Neural cell (in vitro differentiated cells): ENCODE measurements around the gene EAPP. TPM values are rescaled to one million over a fixed set of nuclear protein-coding genes. Genes with fewer than 3 reads are reported as not detected.
A peak's percentile ranks its signal among the peaks of the same experiment; 100 is the strongest.

Experiments
- H2AFZ ChIP-seq: fragments of 200-600, 300-800 bp; sonication (generic), shearing (Covaris generic); 2 replicates; pipeline ENCODE4 v1.6.0; 2014; ENCODE audit warnings: low read depth, mild to moderate bottlenecking, antibody characterized with exemption, low read length, moderate library complexity
- H3F3A ChIP-seq: fragments of 200-600 bp; shearing (Covaris generic); 2 replicates; pipeline ENCODE4 v1.6.1; 2016; ENCODE audit warnings: mild to moderate bottlenecking, moderate library complexity, mixed read lengths, antibody characterized with exemption, low read length; ENCODE audit not compliant: insufficient read depth, poor library complexity, severe bottlenecking
- H3K27ac ChIP-seq: fragments of 200-600, 300-800 bp; sonication (generic), shearing (Covaris generic); 2 replicates; pipeline ENCODE4 v1.5.1; 2014; ENCODE audit warnings: mild to moderate bottlenecking, low read length, moderate library complexity
- H3K27me3 ChIP-seq: fragments of 300-800, 200-600 bp; sonication (generic), shearing (Covaris generic); 2 replicates; pipeline ENCODE4 v1.6.0; 2014; ENCODE audit warnings: mild to moderate bottlenecking, low read depth, low read length, moderate library complexity; ENCODE audit not compliant: insufficient read depth
- H3K36me3 ChIP-seq: fragments of 300-800, 200-600 bp; sonication (generic), shearing (Covaris generic); 2 replicates; pipeline ENCODE4 v1.5.1; 2014; ENCODE audit warnings: mild to moderate bottlenecking, antibody characterized with exemption, low read length, moderate library complexity; ENCODE audit not compliant: insufficient read depth
- H3K4me2 ChIP-seq: fragments of 300-800, 200-600 bp; sonication (generic), shearing (Covaris generic); 2 replicates; pipeline ENCODE4 v1.6.0; 2014; ENCODE audit warnings: mild to moderate bottlenecking, low read length
- H3K4me3 ChIP-seq: fragments of 300-800, 200-600 bp; sonication (generic), shearing (Covaris generic); 2 replicates; pipeline ENCODE4 v1.5.1; 2014; ENCODE audit warnings: mild to moderate bottlenecking, low read length, moderate library complexity
- H3K79me2 ChIP-seq: fragments of 200-600 bp; shearing (Covaris generic); replicated peaks from 2 replicates; pipeline ENCODE4 v1.6.0; 2014; ENCODE audit warnings: mild to moderate bottlenecking, low read length, moderate library complexity; ENCODE audit not compliant: insufficient read depth
- H3K9ac ChIP-seq: fragments of 300-800, 200-600 bp; sonication (generic), shearing (Covaris generic); 2 replicates; pipeline ENCODE4 v1.6.1; 2016; ENCODE audit warnings: mild to moderate bottlenecking, low read length, mixed read lengths
- H3K9me2 ChIP-seq: fragments of 200-600 bp; shearing (Covaris generic); 2 replicates; pipeline ENCODE4 v1.6.1; 2016; ENCODE audit warnings: mild to moderate bottlenecking, low read length, mixed read lengths; ENCODE audit not compliant: insufficient read depth
- H3K9me3 ChIP-seq: fragments of 200-600, 300-800 bp; sonication (generic), shearing (Covaris generic); 2 replicates; pipeline ENCODE4 v1.6.1; 2016; ENCODE audit warnings: mild to moderate bottlenecking, mixed run types, low read length, moderate library complexity, mixed read lengths
- H4K20me1 ChIP-seq: fragments of 200-600 bp; shearing (Covaris generic); 2 replicates; pipeline ENCODE4 v1.6.1; 2016; ENCODE audit warnings: mild to moderate bottlenecking, mixed run types; ENCODE audit not compliant: insufficient read depth
- CTCF ChIP-seq: fragments of 450-650 bp; IDR thresholded peaks from 2 replicates; pipeline ENCODE4 v1.5.1; 2014; ENCODE audit warnings: antibody characterized with exemption, mild to moderate bottlenecking, moderate library complexity; ENCODE audit not compliant: poor library complexity, severe bottlenecking
- EP300 ChIP-seq: fragments of 450-650 bp; conservative IDR thresholded peaks from 2 replicates; pipeline ENCODE4 v1.6.1; 2014; ENCODE audit warnings: antibody characterized with exemption, mild to moderate bottlenecking, moderate library complexity; ENCODE audit not compliant: poor library complexity, severe bottlenecking
- EZH2 ChIP-seq: fragments of 200-600, 300-800 bp; shearing (Covaris generic), sonication (generic); IDR thresholded peaks from 2 replicates; pipeline ENCODE4 v1.6.1; 2014; ENCODE audit warnings: antibody characterized with exemption, low read length, borderline replicate concordance, mild to moderate bottlenecking; ENCODE audit not compliant: insufficient read depth, poor library complexity, severe bottlenecking
- MXI1 ChIP-seq: fragments of 450-650 bp; conservative IDR thresholded peaks from 2 replicates; pipeline ENCODE4 v1.6.1; 2014; ENCODE audit warnings: antibody characterized with exemption, mild to moderate bottlenecking; ENCODE audit not compliant: poor library complexity, severe bottlenecking
- POLR2AphosphoS5 ChIP-seq: IDR thresholded peaks from 2 replicates; pipeline ENCODE4 v1.6.1; 2012
- RAD21 ChIP-seq: fragments of 450-650 bp; conservative IDR thresholded peaks from 2 replicates; pipeline ENCODE4 v1.6.1; 2014; ENCODE audit warnings: antibody characterized with exemption, mild to moderate bottlenecking, moderate library complexity
- REST ChIP-seq: IDR thresholded peaks from 2 replicates; pipeline ENCODE4 v1.6.1; 2012; ENCODE audit warnings: borderline replicate concordance
- SMC3 ChIP-seq: fragments of 450-650 bp; conservative IDR thresholded peaks from 2 replicates; pipeline ENCODE4 v1.6.1; 2014; ENCODE audit warnings: antibody characterized with exemption, mild to moderate bottlenecking, moderate library complexity; ENCODE audit not compliant: poor library complexity
- TAF1 ChIP-seq: IDR thresholded peaks from 2 replicates; pipeline ENCODE4 v1.6.1; 2012; ENCODE audit warnings: low read depth
- polyA plus RNA-seq: library from polyadenylated mRNA; depleted of rRNA; stranded (reverse); fragments of >200 nt; gene quantifications from 2 replicates; pipeline ENCODE4 v1.2.3, GENCODE V29; 2014

EAPP gene
- polyA plus RNA-seq, 1 donor from 2014 or later: 112 TPM

GRCh38 chr14:34501004-34501580 is 38.4 kb downstream of the EAPP start:
- no peaks in the 10 kb centered on the region for H4K20me1 ChIP-seq
- H3K27ac ChIP-seq: no peak overlapping the region
- H3K9ac ChIP-seq: no peak overlapping the region
- H3K79me2 ChIP-seq: no peaks in the 10 kb centered on the region
- no peaks in the 10 kb centered on the region for H3K27me3 ChIP-seq
- H3K36me3 ChIP-seq: no peaks in the 10 kb centered on the region
- no peak for TF ChIP-seq CTCF
- no peak for TF ChIP-seq REST
- TF ChIP-seq POLR2AphosphoS5: no peak
- no peak for TF ChIP-seq SMC3
- TF ChIP-seq EZH2: no peak
- TF ChIP-seq TAF1: no peak
- TF ChIP-seq EP300: no peak
- no peak for TF ChIP-seq RAD21
- no peak for TF ChIP-seq MXI1
- no peaks in the 10 kb centered on the region for H3F3A ChIP-seq
- H3K4me2 ChIP-seq: no peak overlapping the region
- no peaks in the 10 kb centered on the region for H3K9me3 ChIP-seq
- no peak overlapping the region for H2AFZ ChIP-seq
- H3K9me2 ChIP-seq: no peaks in the 10 kb centered on the region
- H3K4me3 ChIP-seq: no peak overlapping the region

GRCh38 chr14:34498684-34499412 is 40.7 kb downstream of the EAPP start:
- no peaks in the 10 kb centered on the region for H3K36me3 ChIP-seq
- no peak overlapping the region for H3K4me2 ChIP-seq
- no peaks in the 10 kb centered on the region for H3K9me3 ChIP-seq
- TF ChIP-seq TAF1 (no peak), RAD21 (peak; percentile 12)
- no peaks in the 10 kb centered on the region for H3F3A ChIP-seq
- no peak overlapping the region for H3K27ac ChIP-seq
- no peaks in the 10 kb centered on the region for H3K9me2 ChIP-seq
- H2AFZ ChIP-seq: no peak overlapping the region
- no peaks in the 10 kb centered on the region for H3K79me2 ChIP-seq
- no peak overlapping the region for H3K4me3 ChIP-seq
- H3K27me3 ChIP-seq: no peaks in the 10 kb centered on the region
- no peaks in the 10 kb centered on the region for H4K20me1 ChIP-seq
- H3K9ac ChIP-seq: no peak overlapping the region
